OCI-LY7 (cell line): ENCODE data around the gene RGS8. TPM values are rescaled to one million over a fixed set of nuclear protein-coding genes. Genes with fewer than 3 reads are reported as not detected.

Source experiments
- BruUV-seq: library from RNA; stranded (reverse); fragments of 400-500 nt; replicated peaks from 2 replicates; lab custom pipeline; 2021; lab: Mats Ljungman, UMichigan
- CTCF ChIA-PET: fragments of 300-600 bp; sonication (Branson Sonifier 250); formaldehyde crosslinking; loops from one replicate; lab custom pipeline; 2022; ENCODE audit warnings: antibody characterized with exemption; ENCODE audit not compliant: unreplicated experiment; lab: Charles Lee
- POLR2A ChIA-PET: fragments of 300-600 bp; sonication (Branson Sonifier 250); formaldehyde crosslinking; loops from one replicate; lab custom pipeline; 2022; ENCODE audit warnings: antibody characterized with exemption; lab: Charles Lee
- DNase-seq: peaks from one replicate; pipeline ENCODE4 v3.0.0-alpha.2; 2015; ENCODE audit warnings: low spot score
- H2AFZ ChIP-seq: fragments of 200-600 bp; sonication (generic), shearing (Covaris generic); 2 replicates; pipeline ENCODE4 v1.6.1; 2014; ENCODE audit warnings: mild to moderate bottlenecking, antibody characterized with exemption, low read length, moderate library complexity
- H3K27ac ChIP-seq: fragments of 200-600 bp; sonication (generic); 2 replicates; pipeline ENCODE4 v1.5.1; 2014; ENCODE audit warnings: mixed run types, low read depth, mild to moderate bottlenecking, moderate library complexity, low read length, inconsistent platforms; ENCODE audit not compliant: poor library complexity, severe bottlenecking
- H3K36me3 ChIP-seq: fragments of 200-600 bp; sonication (generic); 2 replicates; pipeline ENCODE4 v1.6.1; 2014; ENCODE audit warnings: mild to moderate bottlenecking, antibody characterized with exemption, low read length, moderate library complexity, mixed read lengths; ENCODE audit not compliant: insufficient read depth
- H3K4me1 ChIP-seq: fragments of 200-600 bp; sonication (generic); 2 replicates; pipeline ENCODE4 v1.5.1; 2014; ENCODE audit warnings: mild to moderate bottlenecking, low read length; ENCODE audit not compliant: insufficient read depth, poor library complexity, severe bottlenecking
- H3K4me2 ChIP-seq: fragments of 200-600 bp; sonication (generic); 2 replicates; pipeline ENCODE4 v1.6.1; 2014; ENCODE audit warnings: mild to moderate bottlenecking, low read length
- H3K4me3 ChIP-seq: fragments of 200-600 bp; sonication (generic); 2 replicates; pipeline ENCODE4 v1.5.1; 2014; ENCODE audit warnings: mild to moderate bottlenecking, low read depth, low read length; ENCODE audit not compliant: poor library complexity, severe bottlenecking
- H3K79me2 ChIP-seq: fragments of 200-600 bp; sonication (generic); 2 replicates; pipeline ENCODE4 v1.6.1; 2016; ENCODE audit warnings: low read depth, mild to moderate bottlenecking, low read length, moderate library complexity, mixed read lengths; ENCODE audit not compliant: insufficient read depth
- H3K9me2 ChIP-seq: fragments of 200-600 bp; sonication (generic); 2 replicates; pipeline ENCODE4 v1.6.1; 2016; ENCODE audit warnings: mild to moderate bottlenecking, low read length, mixed read lengths; ENCODE audit not compliant: insufficient read depth
- H3K9me3 ChIP-seq: fragments of 200-600 bp; sonication (generic); 2 replicates; pipeline ENCODE4 v1.6.1; 2014; ENCODE audit warnings: mild to moderate bottlenecking, mixed run types, low read length, mixed read lengths
- H4K20me1 ChIP-seq: fragments of 200-600 bp; sonication (generic); 2 replicates; pipeline ENCODE4 v1.6.1; 2014; ENCODE audit warnings: mild to moderate bottlenecking, antibody characterized with exemption, low read length, moderate library complexity, mixed read lengths; ENCODE audit not compliant: insufficient read depth
- EZH2phosphoT487 ChIP-seq: fragments of 200-600 bp; sonication (generic); IDR thresholded peaks from 2 replicates; pipeline ENCODE4 v1.6.1; 2018; ENCODE audit warnings: low read depth, borderline replicate concordance, mild to moderate bottlenecking, mixed run types, antibody characterized with exemption, low read length, moderate library complexity, mixed read lengths
- intact Hi-C: fragments of 100-400 bp; cut with micrococcal nuclease; formaldehyde crosslinking; loops from one replicate; pipeline ENCODE4 v1.10.0; 2022; ENCODE audit not compliant: unreplicated experiment
- total RNA-seq, 2 experiments: library from RNA; depleted of rRNA in 1 of 2; stranded (reverse); fragments of >200 nt in 1 of 2; shearing (Covaris generic) in 1 of 2; gene quantifications; 2 replicates each; pipeline ENCODE4 v1.2.3, GENCODE V29; 2014 to 2022
- TF ChIP-seq, protein P1 (sequence below): fragments of 200-600 bp; sonication (generic); conservative IDR thresholded peaks from 2 replicates; pipeline ENCODE4 v1.5.1; 2014; ENCODE audit warnings: mild to moderate bottlenecking, antibody characterized with exemption, low read length, moderate library complexity, mixed read lengths

The RGS8 gene
- total RNA-seq, 2 experiments from 2014 or later = 1.2 TPM; not detected in 1

DNA sequence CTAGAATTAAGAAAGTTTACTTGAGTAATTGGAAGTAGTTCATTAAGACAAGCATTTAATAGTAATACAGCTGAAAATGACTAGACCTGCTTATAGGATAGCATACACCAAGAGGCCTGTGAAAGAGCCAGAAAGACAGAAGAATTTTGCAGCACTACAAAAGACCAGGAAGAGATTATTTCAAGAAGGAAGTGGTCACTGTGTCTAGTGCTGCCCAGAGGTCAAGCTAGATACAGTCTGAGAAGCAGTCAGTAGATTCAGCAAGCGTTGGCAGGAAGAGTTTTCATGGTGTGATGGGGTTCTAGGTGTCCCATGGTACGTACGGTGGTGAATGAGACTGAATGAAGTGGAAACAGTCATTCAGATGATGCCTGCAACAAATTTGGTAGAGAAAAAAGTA is 31.5 kb downstream of the RGS8 start:
- intact Hi-C loops = no loop called here
- peaks cover 67% of the 10 kb centered on the region for H3K4me1 ChIP-seq
- POLR2A ChIA-PET = interaction anchor here (0.6 to 4.1 kb wide), 8 partner anchors 10 to 55 kb away, joined by 3 to 32 read pairs (median 6); no protein-coding TSS in a partner anchor

DNA sequence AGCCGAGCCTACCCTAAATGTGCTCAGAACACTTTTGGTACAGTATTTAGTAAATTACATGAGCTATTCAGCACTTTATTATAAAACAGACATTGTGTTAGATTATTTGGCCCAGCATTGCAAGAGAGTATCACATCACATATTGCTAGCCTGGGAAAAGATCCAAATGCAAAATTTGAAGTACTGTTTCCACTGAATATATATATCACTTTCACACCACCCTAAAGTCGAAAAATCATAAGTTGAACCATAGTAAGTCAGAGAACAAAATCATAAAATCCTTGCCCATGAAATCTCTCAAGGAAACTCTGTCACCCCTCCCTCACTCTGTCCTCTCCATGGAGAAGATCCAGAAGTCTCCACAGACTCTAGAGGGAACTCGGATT is 33.1 kb downstream of the RGS8 start:
- CTCF ChIA-PET = interaction anchor here (0.6 kb wide), 1 partner anchor 23 kb away, joined by 3 read pairs; no protein-coding TSS in a partner anchor
- Histone ChIP-seq H3K27ac (no peak overlapping the region), H3K4me2 (peak overlapping the region; percentile 66), H2AFZ (peak overlapping the region; percentile 89; the same call in 1 of the 2 replicates), H3K9me3 (no peaks in the 10 kb centered on the region), H3K4me1 (peaks cover 62% of the 10 kb centered on the region), H3K9me2 (no peaks in the 10 kb centered on the region), H3K36me3 (no peaks in the 10 kb centered on the region), H3K4me3 (no peak overlapping the region), H4K20me1 (no peaks in the 10 kb centered on the region), H3K79me2 (no peaks in the 10 kb centered on the region)
- no TSS peak for BruUV-seq
- DNase-seq = no peak
- TF ChIP-seq, protein P1, sequence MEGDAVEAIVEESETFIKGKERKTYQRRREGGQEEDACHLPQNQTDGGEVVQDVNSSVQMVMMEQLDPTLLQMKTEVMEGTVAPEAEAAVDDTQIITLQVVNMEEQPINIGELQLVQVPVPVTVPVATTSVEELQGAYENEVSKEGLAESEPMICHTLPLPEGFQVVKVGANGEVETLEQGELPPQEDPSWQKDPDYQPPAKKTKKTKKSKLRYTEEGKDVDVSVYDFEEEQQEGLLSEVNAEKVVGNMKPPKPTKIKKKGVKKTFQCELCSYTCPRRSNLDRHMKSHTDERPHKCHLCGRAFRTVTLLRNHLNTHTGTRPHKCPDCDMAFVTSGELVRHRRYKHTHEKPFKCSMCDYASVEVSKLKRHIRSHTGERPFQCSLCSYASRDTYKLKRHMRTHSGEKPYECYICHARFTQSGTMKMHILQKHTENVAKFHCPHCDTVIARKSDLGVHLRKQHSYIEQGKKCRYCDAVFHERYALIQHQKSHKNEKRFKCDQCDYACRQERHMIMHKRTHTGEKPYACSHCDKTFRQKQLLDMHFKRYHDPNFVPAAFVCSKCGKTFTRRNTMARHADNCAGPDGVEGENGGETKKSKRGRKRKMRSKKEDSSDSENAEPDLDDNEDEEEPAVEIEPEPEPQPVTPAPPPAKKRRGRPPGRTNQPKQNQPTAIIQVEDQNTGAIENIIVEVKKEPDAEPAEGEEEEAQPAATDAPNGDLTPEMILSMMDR = no peak
- no peak for TF ChIP-seq EZH2phosphoT487
- intact Hi-C loops = no loop called here
- POLR2A ChIA-PET = interaction anchor here (1.1 to 5.1 kb wide), 5 partner anchors 12 to 48 kb away, joined by 6 to 33 read pairs (median 14); no protein-coding TSS in a partner anchor

More for the DNA sequence above, 31.5 kb downstream of the RGS8 start:
- Histone ChIP-seq H3K27ac (no peak overlapping the region), H3K9me2 (no peaks in the 10 kb centered on the region), H3K9me3 (no peaks in the 10 kb centered on the region), H3K4me3 (no peak overlapping the region), H2AFZ (peak overlapping the region; percentile 89), H3K36me3 (no peaks in the 10 kb centered on the region), H4K20me1 (no peaks in the 10 kb centered on the region), H3K79me2 (no peaks in the 10 kb centered on the region), H3K4me2 (no peak overlapping the region)
- CTCF ChIA-PET = interaction anchor here (0.6 to 0.7 kb wide), 3 partner anchors 23 to 48 kb away, joined by 3 read pairs; no protein-coding TSS in a partner anchor
- DNase-seq = no peak
- BruUV-seq = no TSS peak
- no peak for TF ChIP-seq EZH2phosphoT487
- TF ChIP-seq, protein P1 = no peak
